H1 (cell line): ENCODE data around the gene STARD13. TPM values are rescaled to one million over a fixed set of nuclear protein-coding genes. Genes with fewer than 3 reads are reported as not detected.

Experiments
- GTF2F1 ChIP-seq: IDR thresholded peaks from 2 replicates; pipeline ENCODE4 v1.6.1; 2012; ENCODE audit warnings: low read depth, low read length, improper control_type of control experiment, borderline replicate concordance
- MAFK ChIP-seq: IDR thresholded peaks from 2 replicates; pipeline ENCODE4 v1.6.1; 2012; ENCODE audit warnings: low read depth, mild to moderate bottlenecking, improper control_type of control experiment, low read length
- SIRT6 ChIP-seq: IDR thresholded peaks from one replicate; pipeline ENCODE4 v1.7.1; 2012; ENCODE audit warnings: low read length, inconsistent platforms
- SIX5 ChIP-seq: IDR thresholded peaks from 2 replicates; pipeline ENCODE4 v1.6.1; 2011; ENCODE audit warnings: mild to moderate bottlenecking, low read depth, low read length
- SUZ12 ChIP-seq: fragments of 200-600 bp; sonication (generic); IDR thresholded peaks from 2 replicates; pipeline ENCODE4 v1.6.1; 2012; ENCODE audit warnings: mild to moderate bottlenecking, inconsistent platforms, low read length, moderate library complexity, mixed read lengths
- ZNF274 ChIP-seq: IDR thresholded peaks from 2 replicates; pipeline ENCODE4 v1.7.0; 2012; ENCODE audit warnings: low read length, borderline replicate concordance; ENCODE audit errors: extremely low read depth
- polyA plus RNA-seq, 7 experiments: library from polyadenylated mRNA; depleted of rRNA in 3 of 7; stranded (reverse) in 5 of 7; unstranded in 2 of 7; fragments of >200 nt in 5 of 7; fragments of 200-250 nt in 2 of 7; gene quantifications; 1 replicate in 5 of 7; 2 replicates in 1 of 7; 4 replicates in 1 of 7; pipeline versions ENCODE4 v1.2.1 to v1.2.3, GENCODE V29; 2011 to 2013; ENCODE audit warnings: missing spikeins in 2 of 7, mixed read lengths in 2 of 7
- total RNA-seq: library from RNA; stranded (reverse); fragmentation: NEBNext Ultra II Directional; extraction: Animal tissue kit (Norgen Biotek cat#: 25700); gene quantifications from 2 replicates; pipeline ENCODE4 v1.2.1, GENCODE V29; 2021
- TF ChIP-seq, protein P1 (sequence below): fragments of 300-600 bp; sonication (generic); IDR thresholded peaks from 2 replicates; pipeline ENCODE4 v1.7.1; 2012; ENCODE audit warnings: low read length, moderate library complexity, mild to moderate bottlenecking, inconsistent platforms; ENCODE audit not compliant: insufficient replicate concordance
- TF ChIP-seq, protein P2 (sequence below): IDR thresholded peaks from 2 replicates; pipeline ENCODE4 v1.6.1; 2011; ENCODE audit warnings: low read length, improper control_type of control experiment

Gene STARD13
- total and polyA plus RNA-seq, 2 of the 8 experiments (the other 6 are each of a cell fraction or from before 2014, with no cell fraction given), result 0.82 to 2.9 TPM

DNA sequence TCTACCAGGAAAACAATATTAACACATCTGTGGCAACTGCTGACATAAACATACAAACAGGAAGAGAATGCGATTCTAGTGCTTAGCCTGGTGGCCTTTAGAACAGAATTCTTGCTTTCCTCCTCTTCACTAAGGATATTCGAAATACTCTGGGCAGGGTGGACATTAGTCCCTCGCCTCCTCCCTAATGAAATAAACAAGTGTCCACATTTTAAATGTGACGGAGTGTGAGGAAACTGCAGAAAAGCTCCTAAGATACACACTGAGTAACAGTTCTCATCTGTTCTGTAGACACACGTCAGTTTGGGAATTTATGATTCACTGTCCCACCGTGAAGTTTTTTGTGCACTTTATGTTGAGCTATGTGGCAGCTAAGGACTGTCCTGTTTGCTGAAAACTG is 639 bp downstream of the STARD13 start (continued):
- TF ChIP-seq, protein P1, sequence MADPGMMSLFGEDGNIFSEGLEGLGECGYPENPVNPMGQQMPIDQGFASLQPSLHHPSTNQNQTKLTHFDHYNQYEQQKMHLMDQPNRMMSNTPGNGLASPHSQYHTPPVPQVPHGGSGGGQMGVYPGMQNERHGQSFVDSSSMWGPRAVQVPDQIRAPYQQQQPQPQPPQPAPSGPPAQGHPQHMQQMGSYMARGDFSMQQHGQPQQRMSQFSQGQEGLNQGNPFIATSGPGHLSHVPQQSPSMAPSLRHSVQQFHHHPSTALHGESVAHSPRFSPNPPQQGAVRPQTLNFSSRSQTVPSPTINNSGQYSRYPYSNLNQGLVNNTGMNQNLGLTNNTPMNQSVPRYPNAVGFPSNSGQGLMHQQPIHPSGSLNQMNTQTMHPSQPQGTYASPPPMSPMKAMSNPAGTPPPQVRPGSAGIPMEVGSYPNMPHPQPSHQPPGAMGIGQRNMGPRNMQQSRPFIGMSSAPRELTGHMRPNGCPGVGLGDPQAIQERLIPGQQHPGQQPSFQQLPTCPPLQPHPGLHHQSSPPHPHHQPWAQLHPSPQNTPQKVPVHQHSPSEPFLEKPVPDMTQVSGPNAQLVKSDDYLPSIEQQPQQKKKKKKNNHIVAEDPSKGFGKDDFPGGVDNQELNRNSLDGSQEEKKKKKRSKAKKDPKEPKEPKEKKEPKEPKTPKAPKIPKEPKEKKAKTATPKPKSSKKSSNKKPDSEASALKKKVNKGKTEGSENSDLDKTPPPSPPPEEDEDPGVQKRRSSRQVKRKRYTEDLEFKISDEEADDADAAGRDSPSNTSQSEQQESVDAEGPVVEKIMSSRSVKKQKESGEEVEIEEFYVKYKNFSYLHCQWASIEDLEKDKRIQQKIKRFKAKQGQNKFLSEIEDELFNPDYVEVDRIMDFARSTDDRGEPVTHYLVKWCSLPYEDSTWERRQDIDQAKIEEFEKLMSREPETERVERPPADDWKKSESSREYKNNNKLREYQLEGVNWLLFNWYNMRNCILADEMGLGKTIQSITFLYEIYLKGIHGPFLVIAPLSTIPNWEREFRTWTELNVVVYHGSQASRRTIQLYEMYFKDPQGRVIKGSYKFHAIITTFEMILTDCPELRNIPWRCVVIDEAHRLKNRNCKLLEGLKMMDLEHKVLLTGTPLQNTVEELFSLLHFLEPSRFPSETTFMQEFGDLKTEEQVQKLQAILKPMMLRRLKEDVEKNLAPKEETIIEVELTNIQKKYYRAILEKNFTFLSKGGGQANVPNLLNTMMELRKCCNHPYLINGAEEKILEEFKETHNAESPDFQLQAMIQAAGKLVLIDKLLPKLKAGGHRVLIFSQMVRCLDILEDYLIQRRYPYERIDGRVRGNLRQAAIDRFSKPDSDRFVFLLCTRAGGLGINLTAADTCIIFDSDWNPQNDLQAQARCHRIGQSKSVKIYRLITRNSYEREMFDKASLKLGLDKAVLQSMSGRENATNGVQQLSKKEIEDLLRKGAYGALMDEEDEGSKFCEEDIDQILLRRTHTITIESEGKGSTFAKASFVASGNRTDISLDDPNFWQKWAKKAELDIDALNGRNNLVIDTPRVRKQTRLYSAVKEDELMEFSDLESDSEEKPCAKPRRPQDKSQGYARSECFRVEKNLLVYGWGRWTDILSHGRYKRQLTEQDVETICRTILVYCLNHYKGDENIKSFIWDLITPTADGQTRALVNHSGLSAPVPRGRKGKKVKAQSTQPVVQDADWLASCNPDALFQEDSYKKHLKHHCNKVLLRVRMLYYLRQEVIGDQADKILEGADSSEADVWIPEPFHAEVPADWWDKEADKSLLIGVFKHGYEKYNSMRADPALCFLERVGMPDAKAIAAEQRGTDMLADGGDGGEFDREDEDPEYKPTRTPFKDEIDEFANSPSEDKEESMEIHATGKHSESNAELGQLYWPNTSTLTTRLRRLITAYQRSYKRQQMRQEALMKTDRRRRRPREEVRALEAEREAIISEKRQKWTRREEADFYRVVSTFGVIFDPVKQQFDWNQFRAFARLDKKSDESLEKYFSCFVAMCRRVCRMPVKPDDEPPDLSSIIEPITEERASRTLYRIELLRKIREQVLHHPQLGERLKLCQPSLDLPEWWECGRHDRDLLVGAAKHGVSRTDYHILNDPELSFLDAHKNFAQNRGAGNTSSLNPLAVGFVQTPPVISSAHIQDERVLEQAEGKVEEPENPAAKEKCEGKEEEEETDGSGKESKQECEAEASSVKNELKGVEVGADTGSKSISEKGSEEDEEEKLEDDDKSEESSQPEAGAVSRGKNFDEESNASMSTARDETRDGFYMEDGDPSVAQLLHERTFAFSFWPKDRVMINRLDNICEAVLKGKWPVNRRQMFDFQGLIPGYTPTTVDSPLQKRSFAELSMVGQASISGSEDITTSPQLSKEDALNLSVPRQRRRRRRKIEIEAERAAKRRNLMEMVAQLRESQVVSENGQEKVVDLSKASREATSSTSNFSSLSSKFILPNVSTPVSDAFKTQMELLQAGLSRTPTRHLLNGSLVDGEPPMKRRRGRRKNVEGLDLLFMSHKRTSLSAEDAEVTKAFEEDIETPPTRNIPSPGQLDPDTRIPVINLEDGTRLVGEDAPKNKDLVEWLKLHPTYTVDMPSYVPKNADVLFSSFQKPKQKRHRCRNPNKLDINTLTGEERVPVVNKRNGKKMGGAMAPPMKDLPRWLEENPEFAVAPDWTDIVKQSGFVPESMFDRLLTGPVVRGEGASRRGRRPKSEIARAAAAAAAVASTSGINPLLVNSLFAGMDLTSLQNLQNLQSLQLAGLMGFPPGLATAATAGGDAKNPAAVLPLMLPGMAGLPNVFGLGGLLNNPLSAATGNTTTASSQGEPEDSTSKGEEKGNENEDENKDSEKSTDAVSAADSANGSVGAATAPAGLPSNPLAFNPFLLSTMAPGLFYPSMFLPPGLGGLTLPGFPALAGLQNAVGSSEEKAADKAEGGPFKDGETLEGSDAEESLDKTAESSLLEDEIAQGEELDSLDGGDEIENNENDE, result no peak
- TF ChIP-seq, protein P2, sequence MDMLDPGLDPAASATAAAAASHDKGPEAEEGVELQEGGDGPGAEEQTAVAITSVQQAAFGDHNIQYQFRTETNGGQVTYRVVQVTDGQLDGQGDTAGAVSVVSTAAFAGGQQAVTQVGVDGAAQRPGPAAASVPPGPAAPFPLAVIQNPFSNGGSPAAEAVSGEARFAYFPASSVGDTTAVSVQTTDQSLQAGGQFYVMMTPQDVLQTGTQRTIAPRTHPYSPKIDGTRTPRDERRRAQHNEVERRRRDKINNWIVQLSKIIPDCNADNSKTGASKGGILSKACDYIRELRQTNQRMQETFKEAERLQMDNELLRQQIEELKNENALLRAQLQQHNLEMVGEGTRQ, result no peak
- no peak for TF ChIP-seq ZNF274
- no peak for TF ChIP-seq SIX5
- TF ChIP-seq GTF2F1, result no peak
- no peak for TF ChIP-seq SUZ12
- no peak for TF ChIP-seq SIRT6
- TF ChIP-seq MAFK, result no peak
